Activated CD4-positive, alpha-beta memory T cell treated with anti-CD3 and anti-CD28 coated beads for 36 hours (primary cell): ENCODE measurements around the gene HERC2. TPM values are rescaled to one million over a fixed set of nuclear protein-coding genes. Genes with fewer than 3 reads are reported as not detected.
A peak's percentile ranks its signal among the peaks of the same experiment; 100 is the strongest.
"Not testable (repeated sequence)": the region's sequence is repeated elsewhere in the genome, so short reads cannot be mapped to it uniquely, and the experiment has no call there.

Experiments used
- CTCF ChIA-PET: fragments of 350-600 bp; sonication (Branson Sonifier 250); formaldehyde crosslinking; loops from one replicate; lab custom pipeline; 2021; ENCODE audit warnings: antibody characterized with exemption, inconsistent platforms; lab: Charles Lee
- POLR2A ChIA-PET: fragments of 350-600 bp; sonication (Branson Sonifier 250); formaldehyde crosslinking; loops from one replicate; lab custom pipeline; 2021; ENCODE audit warnings: antibody characterized with exemption; lab: Charles Lee
- DNase-seq: peaks from one replicate; pipeline ENCODE4 v3.0.0-alpha.2; 2020
- H3K27ac Mint-ChIP-seq: one replicate; pipeline ENCODE4 v1.8.0; 2021; ENCODE audit warnings: mixed read lengths
- H3K27me3 Mint-ChIP-seq: one replicate; pipeline ENCODE4 v1.8.0; 2021; ENCODE audit warnings: mixed read lengths
- H3K36me3 Mint-ChIP-seq: one replicate; pipeline ENCODE4 v1.8.0; 2021; ENCODE audit warnings: mixed read lengths
- H3K4me1 Mint-ChIP-seq: one replicate; pipeline ENCODE4 v1.8.0; 2021; ENCODE audit warnings: low read depth, mixed read lengths
- H3K4me3 Mint-ChIP-seq: one replicate; pipeline ENCODE4 v1.8.0; 2021; ENCODE audit warnings: mild to moderate bottlenecking, mixed read lengths
- H3K9me3 Mint-ChIP-seq: one replicate; pipeline ENCODE4 v1.8.0; 2021; ENCODE audit warnings: mixed read lengths
- intact Hi-C: fragments of 100-400 bp; cut with micrococcal nuclease; formaldehyde crosslinking; loops from one replicate; pipeline ENCODE4 v1.15.1; 2023
- total RNA-seq, 2 experiments: library from RNA; stranded (reverse); gene quantifications; one replicate each; pipeline ENCODE4 v1.2.3, GENCODE V29; 2021

HERC2 gene
- total RNA-seq, 2 experiments from 2014 or later, result 30.4 to 33.7 TPM

GRCh38 chr15:28295009-28295563 is 26.9 kb downstream of the HERC2 start:
- H3K4me1 Mint-ChIP-seq, CTCF ChIA-PET, H3K4me3 Mint-ChIP-seq, H3K9me3 Mint-ChIP-seq, POLR2A ChIA-PET, H3K27ac Mint-ChIP-seq, DNase-seq, H3K27me3 Mint-ChIP-seq, intact Hi-C loops: not testable (repeated sequence)
- peaks cover 25% of the 10 kb centered on the region for H3K36me3 Mint-ChIP-seq

GRCh38 chr15:28294560-28294959 is 27.4 kb downstream of the HERC2 start:
- H3K4me3 Mint-ChIP-seq, intact Hi-C loops, H3K27me3 Mint-ChIP-seq, H3K27ac Mint-ChIP-seq, DNase-seq, H3K4me1 Mint-ChIP-seq, CTCF ChIA-PET, POLR2A ChIA-PET: not testable (repeated sequence)
- H3K9me3 Mint-ChIP-seq, result peaks cover 11% of the 10 kb centered on the region
- H3K36me3 Mint-ChIP-seq, result peaks cover 30% of the 10 kb centered on the region

- Mint-ChIP-seq H3K27ac (no peak overlapping the region), H3K36me3 (peaks cover 39% of the 10 kb centered on the region), H3K9me3 (peaks cover 11% of the 10 kb centered on the region), H3K4me3 (no peak overlapping the region), H3K4me1 (peaks cover 7% of the 10 kb centered on the region), H3K27me3 (no peaks in the 10 kb centered on the region)
- intact Hi-C loops, result no loop called here
- no peak for DNase-seq
- POLR2A ChIA-PET, result no interaction called here
- CTCF ChIA-PET, result no interaction called here
Measured at GRCh38 chr15:28289694-28290463, 32.1 kb downstream of the HERC2 start.

- DNase-seq, POLR2A ChIA-PET, H3K4me1 Mint-ChIP-seq, intact Hi-C loops, CTCF ChIA-PET, H3K27me3 Mint-ChIP-seq, H3K4me3 Mint-ChIP-seq: not testable (repeated sequence)
- Mint-ChIP-seq H3K36me3 (peaks cover 40% of the 10 kb centered on the region), H3K27ac (peak overlapping the region; percentile 11), H3K9me3 (peaks cover 11% of the 10 kb centered on the region)
Measured at GRCh38 chr15:28288830-28289693, 32.9 kb downstream of the HERC2 start.

GRCh38 chr15:28286659-28287058 is 35.3 kb downstream of the HERC2 start:
- H3K4me1 Mint-ChIP-seq, POLR2A ChIA-PET, intact Hi-C loops, H3K27me3 Mint-ChIP-seq, DNase-seq, H3K4me3 Mint-ChIP-seq, H3K27ac Mint-ChIP-seq: not testable (repeated sequence)
- CTCF ChIA-PET, result interaction anchor here (0.6 kb wide), 1 partner anchor 268 kb away, joined by 3 read pairs; no protein-coding TSS in a partner anchor
- Mint-ChIP-seq H3K36me3 (peaks cover 41% of the 10 kb centered on the region), H3K9me3 (peaks cover 19% of the 10 kb centered on the region)

- H3K36me3 Mint-ChIP-seq, result peaks cover 38% of the 10 kb centered on the region
- ChIA-PET POLR2A (no interaction called here), CTCF (no interaction called here)
- H3K27ac Mint-ChIP-seq, result no peak overlapping the region
- peaks cover 18% of the 10 kb centered on the region for H3K9me3 Mint-ChIP-seq
- no peak for DNase-seq
- no peak overlapping the region for H3K4me3 Mint-ChIP-seq
- intact Hi-C loops, result no loop called here
- peaks cover 6% of the 10 kb centered on the region for H3K4me1 Mint-ChIP-seq
- no peaks in the 10 kb centered on the region for H3K27me3 Mint-ChIP-seq
Measured at GRCh38 chr15:28286031-28286430, 35.9 kb downstream of the HERC2 start.

- intact Hi-C loops, result no loop called here
- no peaks in the 10 kb centered on the region for H3K4me1 Mint-ChIP-seq
- H3K27ac Mint-ChIP-seq, result no peak overlapping the region
- peaks cover 31% of the 10 kb centered on the region for H3K36me3 Mint-ChIP-seq
- DNase-seq, result no peak
- H3K4me3 Mint-ChIP-seq, result no peak overlapping the region
- ChIA-PET CTCF (no interaction called here), POLR2A (no interaction called here)
- H3K27me3 Mint-ChIP-seq, result no peaks in the 10 kb centered on the region
- peaks cover 8% of the 10 kb centered on the region for H3K9me3 Mint-ChIP-seq
Measured at GRCh38 chr15:28281876-28282275, 40.1 kb downstream of the HERC2 start.

- no peaks in the 10 kb centered on the region for H3K9me3 Mint-ChIP-seq
- peaks cover 22% of the 10 kb centered on the region for H3K36me3 Mint-ChIP-seq
- H3K4me1 Mint-ChIP-seq, result no peaks in the 10 kb centered on the region
- CTCF ChIA-PET, result no interaction called here
- no peaks in the 10 kb centered on the region for H3K27me3 Mint-ChIP-seq
- no peak for DNase-seq
- intact Hi-C loops, result no loop called here
- POLR2A ChIA-PET, result no interaction called here
- H3K4me3 Mint-ChIP-seq, result no peak overlapping the region
- no peak overlapping the region for H3K27ac Mint-ChIP-seq
Measured at GRCh38 chr15:28274635-28275034, 47.3 kb downstream of the HERC2 start.

GRCh38 chr15:28273873-28274610 is 47.9 kb downstream of the HERC2 start:
- no peaks in the 10 kb centered on the region for H3K9me3 Mint-ChIP-seq
- H3K4me1 Mint-ChIP-seq, result no peaks in the 10 kb centered on the region
- no peaks in the 10 kb centered on the region for H3K27me3 Mint-ChIP-seq
- H3K27ac Mint-ChIP-seq, result no peak overlapping the region
- no peak overlapping the region for H3K4me3 Mint-ChIP-seq
- DNase-seq, result no peak
- ChIA-PET CTCF (no interaction called here), POLR2A (no interaction called here)
- intact Hi-C loops, result no loop called here
- peaks cover 22% of the 10 kb centered on the region for H3K36me3 Mint-ChIP-seq

GRCh38 chr15:28273468-28273867 is 48.5 kb downstream of the HERC2 start:
- intact Hi-C loops, result no loop called here
- POLR2A ChIA-PET, result no interaction called here
- H3K9me3 Mint-ChIP-seq, result no peaks in the 10 kb centered on the region
- H3K27me3 Mint-ChIP-seq, result no peaks in the 10 kb centered on the region
- DNase-seq, result no peak
- no peaks in the 10 kb centered on the region for H3K4me1 Mint-ChIP-seq
- H3K36me3 Mint-ChIP-seq, result peaks cover 24% of the 10 kb centered on the region
- H3K4me3 Mint-ChIP-seq, result no peak overlapping the region
- CTCF ChIA-PET, result no interaction called here
- H3K27ac Mint-ChIP-seq, result no peak overlapping the region

GRCh38 chr15:28272587-28272986 is 49.4 kb downstream of the HERC2 start:
- Mint-ChIP-seq H3K4me1 (no peaks in the 10 kb centered on the region), H3K27me3 (no peaks in the 10 kb centered on the region), H3K4me3 (no peak overlapping the region), H3K9me3 (no peaks in the 10 kb centered on the region), H3K27ac (no peak overlapping the region), H3K36me3 (peaks cover 27% of the 10 kb centered on the region)
- intact Hi-C loops, result no loop called here
- POLR2A ChIA-PET, result no interaction called here
- CTCF ChIA-PET, result no interaction called here
- DNase-seq, result no peak
